Measurements from ENCODE around the gene FAM89B.

FAM89B gene

GRCh38 chr11:65610404-65610803 lies 38.1 kb downstream of the FAM89B start:
- no peak for DNase-seq (ENCODE audit: low spot score)

- no peak for DNase-seq (ENCODE audit: low spot score)
Observed at GRCh38 chr11:65611028-65611757, 38.9 kb downstream of the FAM89B start.

GRCh38 chr11:65611758-65612603 lies 39.6 kb downstream of the FAM89B start:
- no peak for DNase-seq (ENCODE audit: low spot score)

GRCh38 chr11:65612691-65613090 lies 40.4 kb downstream of the FAM89B start:
- no peak for DNase-seq (ENCODE audit: low spot score)

- no peak for DNase-seq (ENCODE audit: low spot score)
Observed at GRCh38 chr11:65613091-65613928, 41.0 kb downstream of the FAM89B start.

- DNase-seq (ENCODE audit: low spot score), result peak; percentile 100
Observed at GRCh38 chr11:65615229-65615949, 43.1 kb downstream of the FAM89B start, which contains the start of gene PCNX3. Gene PCNX3, plus strand, starts transcription at chr11:65615776. Its CDS starts 536 bp downstream, at chr11:65616312.

GRCh38 chr11:65615950-65616574 lies 43.7 kb downstream of the FAM89B start:
- peak; percentile 73 for DNase-seq (ENCODE audit: low spot score)

GRCh38 chr11:65616575-65617001 lies 44.2 kb downstream of the FAM89B start:
- DNase-seq (ENCODE audit: low spot score), result no peak

GRCh38 chr11:65617136-65617850 lies 45.0 kb downstream of the FAM89B start:
- DNase-seq (ENCODE audit: low spot score), result no peak

GRCh38 chr11:65617990-65618751 lies 45.8 kb downstream of the FAM89B start:
- no peak for DNase-seq (ENCODE audit: low spot score)

GRCh38 chr11:65618763-65619162 lies 46.4 kb downstream of the FAM89B start:
- DNase-seq (ENCODE audit: low spot score), result no peak

GRCh38 chr11:65619281-65619928 lies 47.1 kb downstream of the FAM89B start:
- no peak for DNase-seq (ENCODE audit: low spot score)

GRCh38 chr11:65620666-65621065 lies 48.3 kb downstream of the FAM89B start:
- DNase-seq (ENCODE audit: low spot score), result no peak

GRCh38 chr11:65621460-65621859 lies 49.1 kb downstream of the FAM89B start:
- DNase-seq (ENCODE audit: low spot score), result no peak

- DNase-seq (ENCODE audit: low spot score), result no peak
Observed at GRCh38 chr11:65622011-65622410, 49.7 kb downstream of the FAM89B start.

GRCh38 chr11:65623177-65623576 lies 50.8 kb downstream of the FAM89B start:
- DNase-seq (ENCODE audit: low spot score), result no peak

Data from AG20443 (cell line).